GM19025 (cell line): ENCODE measurements around the gene KRT14.
"Not testable (repeated sequence)": the region's sequence is repeated elsewhere in the genome, so short reads cannot be mapped to it uniquely, and the experiment has no call there.

ENCODE experiments used
- ATAC-seq: cut with Tn5 transposase; IDR thresholded peaks from one replicate; pipeline ENCODE4 v1.9.1; 2021; ENCODE audit warnings: mild to moderate bottlenecking, low read depth, moderate library complexity; ENCODE audit not compliant: unreplicated experiment

The KRT14 gene

GRCh38 chr17:41586863-41587495 is at the start of gene KRT14:
KRT14 (minus strand) TSS chr17:41586895; CDS start chr17:41586834, 61 bp downstream.
- no peak for ATAC-seq

- no peak for ATAC-seq
Observed at GRCh38 chr17:41635121-41636097, 48.7 kb upstream of the KRT14 start.

- ATAC-seq: no peak
Observed at GRCh38 chr17:41634639-41635038, 47.9 kb upstream of the KRT14 start.

GRCh38 chr17:41633556-41634199 is 47.0 kb upstream of the KRT14 start:
- ATAC-seq: no peak

GRCh38 chr17:41632482-41633105 is 45.9 kb upstream of the KRT14 start:
- ATAC-seq: no peak

- ATAC-seq: no peak
Observed at GRCh38 chr17:41631898-41632285, 45.2 kb upstream of the KRT14 start.

- no peak for ATAC-seq
Observed at GRCh38 chr17:41631025-41631897, 44.6 kb upstream of the KRT14 start.

- no peak for ATAC-seq
Observed at GRCh38 chr17:41629826-41630670, 43.4 kb upstream of the KRT14 start.

GRCh38 chr17:41629316-41629715 is 42.6 kb upstream of the KRT14 start:
- no peak for ATAC-seq

- not testable (repeated sequence) for ATAC-seq
Observed at GRCh38 chr17:41628621-41629255, 42.0 kb upstream of the KRT14 start.

GRCh38 chr17:41628073-41628370 is 41.3 kb upstream of the KRT14 start:
- ATAC-seq: not testable (repeated sequence)

GRCh38 chr17:41627316-41628072 is 40.8 kb upstream of the KRT14 start:
- ATAC-seq: no peak

GRCh38 chr17:41626914-41627295 is 40.2 kb upstream of the KRT14 start:
- ATAC-seq: not testable (repeated sequence)

- not testable (repeated sequence) for ATAC-seq
Observed at GRCh38 chr17:41626028-41626913, 39.6 kb upstream of the KRT14 start.

- ATAC-seq: no peak
Observed at GRCh38 chr17:41625602-41626001, 38.9 kb upstream of the KRT14 start.

GRCh38 chr17:41624208-41625101 is 37.8 kb upstream of the KRT14 start, which contains the start of gene KRT17:
KRT17 (minus strand) TSS chr17:41624575; CDS start chr17:41624509, 66 bp downstream.
- ATAC-seq: no peak
